Inflammatory macrophage treated with lipopolysaccharide for 4 hours (primary cell): ENCODE results near the gene MPL.

Experiments
- DNase-seq: peaks from one replicate; pipeline ENCODE4 v3.0.0-alpha.2; 2020

MPL gene

GRCh38 chr1:43327549-43328292 lies 9.9 kb upstream of the MPL start:
- no peak for DNase-seq

GRCh38 chr1:43329995-43330751 lies 7.4 kb upstream of the MPL start:
- DNase-seq: peak; percentile 91

GRCh38 chr1:43331688-43332087 lies 5.9 kb upstream of the MPL start:
- DNase-seq: no peak

- DNase-seq: no peak
Measured at GRCh38 chr1:43334453-43335205, 3.0 kb upstream of the MPL start.

GRCh38 chr1:43338001-43338400 lies 383 bp downstream of the MPL start:
- no peak for DNase-seq

- DNase-seq: no peak
Measured at GRCh38 chr1:43339584-43340232, 2.1 kb downstream of the MPL start.

- DNase-seq: no peak
Measured at GRCh38 chr1:43340559-43340958, 2.9 kb downstream of the MPL start.

- no peak for DNase-seq
Measured at GRCh38 chr1:43344267-43344850, 6.7 kb downstream of the MPL start.

GRCh38 chr1:43345120-43345519 lies 7.5 kb downstream of the MPL start:
- no peak for DNase-seq

- no peak for DNase-seq
Measured at GRCh38 chr1:43346636-43347035, 9.0 kb downstream of the MPL start.

GRCh38 chr1:43348343-43348808 lies 10.8 kb downstream of the MPL start:
- no peak for DNase-seq

- DNase-seq: no peak
Measured at GRCh38 chr1:43348809-43349593, 11.4 kb downstream of the MPL start.

GRCh38 chr1:43349594-43350306 lies 12.1 kb downstream of the MPL start:
- DNase-seq: no peak

- no peak for DNase-seq
Measured at GRCh38 chr1:43350976-43351375, 13.4 kb downstream of the MPL start.

- DNase-seq: no peak
Measured at GRCh38 chr1:43351421-43352350, 14.1 kb downstream of the MPL start.

- no peak for DNase-seq
Measured at GRCh38 chr1:43352351-43352705, 14.7 kb downstream of the MPL start.

- DNase-seq: peak; percentile 18
Measured at GRCh38 chr1:43352881-43353280, 15.3 kb downstream of the MPL start.

GRCh38 chr1:43354471-43354870 lies 16.9 kb downstream of the MPL start:
- no peak for DNase-seq

GRCh38 chr1:43354936-43355335 lies 17.3 kb downstream of the MPL start:
- no peak for DNase-seq

GRCh38 chr1:43357251-43357650 lies 19.6 kb downstream of the MPL start:
- DNase-seq: no peak
